ENCODE results near the gene CNTLN. TPM values are rescaled to one million over a fixed set of nuclear protein-coding genes. Genes with fewer than 3 reads are reported as not detected.

Gene CNTLN
- total and polyA plus RNA-seq, 2 of the 8 experiments (the other 6 are each of a cell fraction or from before 2014, with no cell fraction given): 4.8 to 10.8 TPM

- no peaks in the 10 kb centered on the region for H3K27me3 ChIP-seq (replicated peaks in 1 of 4; ENCODE audit: control insufficient read depth in 3 of 4, extremely low read depth in 1 of 4, insufficient read depth in 3 of 4, low read length in 3 of 4)
- H2BK15ac ChIP-seq (ENCODE audit: low read length): no peak overlapping the region
- no peaks in the 10 kb centered on the region for H3K9me3 ChIP-seq (ENCODE audit: insufficient read depth in 2 of 2, low read depth in 1 of 2, low read length in 1 of 2)
- H3K14ac ChIP-seq (ENCODE audit: insufficient read length): no peak overlapping the region
- no peaks in the 10 kb centered on the region for H3K79me2 ChIP-seq (ENCODE audit: control insufficient read depth in 1 of 2, insufficient read depth in 2 of 2, low read length in 2 of 2)
- no peak for DNase-seq (ENCODE audit: low read depth in 1 of 2, low spot score in 2 of 2)
- H3K79me1 ChIP-seq (ENCODE audit: low read depth, low read length): no peaks in the 10 kb centered on the region
- H2BK20ac ChIP-seq (ENCODE audit: low read length): no peak overlapping the region
- H3K4me1 ChIP-seq (replicated peaks in 1 of 4; ENCODE audit: control insufficient read depth in 3 of 4, insufficient read depth in 4 of 4, low read length in 3 of 4): peaks cover 0 to 2% (median 0%) of the 10 kb centered on the region in 4 experiments; a peak in 1 of 7 replicates
- H3K56ac ChIP-seq (replicated peaks; ENCODE audit: insufficient read length, low read depth, low read length): no peak overlapping the region
- TF ChIP-seq BRCA1 (IDR thresholded peaks at IDR 0.05; ENCODE audit: low read depth, low read length) (no peak), RNF2 (IDR thresholded peaks at IDR 0.05; ENCODE audit: borderline replicate concordance, low read depth, low read length, missing control alignments, poor library complexity, severe bottlenecking) (no peak), ATF2 (IDR thresholded peaks at IDR 0.05; ENCODE audit: low read length) (no peak)
- H3K4ac ChIP-seq (replicated peaks; ENCODE audit: insufficient read length, low read depth, low read length): no peak overlapping the region
- no peak overlapping the region for H4K8ac ChIP-seq (ENCODE audit: extremely low read depth, insufficient read depth, low read length)
- no peak overlapping the region for H3K9ac ChIP-seq (replicated peaks in 1 of 4; ENCODE audit: extremely low read depth in 1 of 4, low read depth in 3 of 4, low read length in 3 of 4)
- 92% methylated on average over 4 of the region's 4 CpGs; no CpG with 5 or more reads in 1 of the 2 experiments for WGBS, 2 experiments (ENCODE audit: extremely low coverage in 1 of 2, insufficient coverage in 1 of 2, insufficient read length in 1 of 2, insufficient replicate concordance in 2 of 2, low coverage in 1 of 2, low lambda C conversion rate in 2 of 2, missing lambda C conversion rate in 1 of 2)
- no peaks in the 10 kb centered on the region for H4K20me1 ChIP-seq (replicated peaks in 1 of 2; ENCODE audit: control insufficient read depth in 1 of 2, insufficient read depth in 2 of 2, low read length in 2 of 2)
- H2AFZ ChIP-seq (ENCODE audit: low read length): no peak overlapping the region
- no peak overlapping the region for H3K4me3 ChIP-seq (ENCODE audit: extremely low read depth in 1 of 4, insufficient read depth in 2 of 4, low read depth in 3 of 4, low read length in 4 of 4)
- H3K18ac ChIP-seq (ENCODE audit: extremely low read depth, low read length): no peak overlapping the region
- no peak overlapping the region for H2BK5ac ChIP-seq (ENCODE audit: low read depth, low read length)
- no peak overlapping the region for H4K5ac ChIP-seq (ENCODE audit: insufficient read length, low read depth, low read length)
- H2BK120ac ChIP-seq (replicated peaks; ENCODE audit: low read depth, low read length): no peak overlapping the region
- FAIRE-seq: no peak
- CTCF ChIA-PET (ENCODE audit: partially characterized antibody): interaction anchor here (0.7 kb wide), 1 partner anchor 638 kb away, joined by 3 read pairs; no protein-coding TSS in a partner anchor
- H3K36me3 ChIP-seq (ENCODE audit: control insufficient read depth in 2 of 4, insufficient read depth in 4 of 4, low read length in 3 of 4): no peaks in the 10 kb centered on the region
- H3K23me2 ChIP-seq (ENCODE audit: low read depth, low read length): no peaks in the 10 kb centered on the region
- no peak overlapping the region for H3K27ac ChIP-seq (ENCODE audit: low read depth, low read length)
- H3K4me2 ChIP-seq (ENCODE audit: insufficient read depth in 1 of 2, low read depth in 2 of 2, low read length in 2 of 2): no peak overlapping the region
- H2BK12ac ChIP-seq (ENCODE audit: low read depth, low read length): no peak overlapping the region
- H4K91ac ChIP-seq (replicated peaks; ENCODE audit: insufficient read length, low read length): no peak overlapping the region
- POLR2A ChIA-PET (ENCODE audit: partially characterized antibody): no interaction called here
- no peak overlapping the region for H3K23ac ChIP-seq (ENCODE audit: insufficient read length)
- H2AK5ac ChIP-seq (ENCODE audit: low read depth, low read length): no peak overlapping the region
Observed at GRCh38 chr9:17318821-17319320, 184.0 kb downstream of the CNTLN start.
